ENCODE results near the gene MIPOL1.
"Not testable (repeated sequence)": the region's sequence is repeated elsewhere in the genome, so short reads cannot be mapped to it uniquely, and the experiment has no call there.

MIPOL1 gene

GRCh38 chr14:37236044-37236443 lies 38.3 kb downstream of the MIPOL1 start:
- not testable (repeated sequence) for ATAC-seq

- no peak for ATAC-seq
These were observed 39.4 kb downstream of the MIPOL1 start for GRCh38 chr14:37237094-37237493.

- ATAC-seq, result no peak
These were observed 40.0 kb downstream of the MIPOL1 start for GRCh38 chr14:37237735-37238200.

GRCh38 chr14:37241198-37241597 lies 43.5 kb downstream of the MIPOL1 start:
- no peak for ATAC-seq

- no peak for ATAC-seq
These were observed 48.7 kb downstream of the MIPOL1 start for GRCh38 chr14:37246427-37246829.

- no peak for ATAC-seq
These were observed 50.2 kb downstream of the MIPOL1 start for GRCh38 chr14:37247791-37248461.

- ATAC-seq, result no peak
These were observed 54.0 kb downstream of the MIPOL1 start for GRCh38 chr14:37251775-37252174.

GRCh38 chr14:37252434-37252833 lies 54.7 kb downstream of the MIPOL1 start:
- no peak for ATAC-seq

- no peak for ATAC-seq
These were observed 56.2 kb downstream of the MIPOL1 start for GRCh38 chr14:37253905-37254304.

GRCh38 chr14:37254411-37254947 lies 56.7 kb downstream of the MIPOL1 start:
- no peak for ATAC-seq

GRCh38 chr14:37257501-37258070 lies 59.8 kb downstream of the MIPOL1 start:
- no peak for ATAC-seq

GRCh38 chr14:37262649-37263048 lies 64.9 kb downstream of the MIPOL1 start:
- no peak for ATAC-seq

GRCh38 chr14:37263656-37264236 lies 66.0 kb downstream of the MIPOL1 start:
- no peak for ATAC-seq

- ATAC-seq, result no peak
These were observed 71.1 kb downstream of the MIPOL1 start for GRCh38 chr14:37268788-37269187.

GRCh38 chr14:37270629-37271028 lies 72.9 kb downstream of the MIPOL1 start:
- no peak for ATAC-seq

- ATAC-seq, result no peak
These were observed 74.8 kb downstream of the MIPOL1 start for GRCh38 chr14:37272569-37272968.

GRCh38 chr14:37274652-37275051 lies 76.9 kb downstream of the MIPOL1 start:
- no peak for ATAC-seq

GRCh38 chr14:37275963-37276362 lies 78.2 kb downstream of the MIPOL1 start:
- no peak for ATAC-seq

- ATAC-seq, result no peak
These were observed 81.2 kb downstream of the MIPOL1 start for GRCh38 chr14:37278636-37279538.

GRCh38 chr14:37279818-37280217 lies 82.1 kb downstream of the MIPOL1 start:
- no peak for ATAC-seq

- ATAC-seq, result no peak
These were observed 87.0 kb downstream of the MIPOL1 start for GRCh38 chr14:37284760-37285159.

GRCh38 chr14:37285220-37285619 lies 87.5 kb downstream of the MIPOL1 start:
- ATAC-seq, result no peak

- no peak for ATAC-seq
These were observed 92.0 kb downstream of the MIPOL1 start for GRCh38 chr14:37289688-37290087.
